ENCODE results near the gene CPNE7. TPM values are rescaled to one million over a fixed set of nuclear protein-coding genes. Genes with fewer than 3 reads are reported as not detected.

Gene CPNE7
- total and polyA plus RNA-seq, 2 of the 13 experiments (the other 11 are each of a cell fraction or from before 2014, with no cell fraction given), result 0.59 TPM; not detected in 1

GRCh38 chr16:89545044-89545830 is 30.3 kb upstream of the CPNE7 start (continued):
- peak; percentile 92; the same call in 1 of the 2 replicates for TF ChIP-seq ZBTB4 (CRISPR knock-in tag; IDR thresholded peaks at IDR 0.05; ENCODE audit: borderline replicate concordance)
- TF ChIP-seq CREB1 (IDR thresholded peaks at IDR 0.05), result no peak
- TF ChIP-seq CREB1 (CRISPR knock-in tag; IDR thresholded peaks at IDR 0.05), result no peak
- TF ChIP-seq ZNF501 (CRISPR knock-in tag; IDR thresholded peaks at IDR 0.05), result peak; percentile 83
- TF ChIP-seq ZNF816 (CRISPR knock-in tag; IDR thresholded peaks at IDR 0.05; ENCODE audit: borderline replicate concordance), result no peak
- peak; percentile 97 for TF ChIP-seq HNF1B (CRISPR knock-in tag; IDR thresholded peaks at IDR 0.05)
- TF ChIP-seq ATF2 (CRISPR knock-in tag; IDR thresholded peaks at IDR 0.05), result 0 out of 2 replicates have a peak, but pooled peaks have one; percentile 5
- no peak for TF ChIP-seq GABPA (IDR thresholded peaks at IDR 0.05; ENCODE audit: low read depth, low read length)
- TF ChIP-seq GABPA (CRISPR knock-in tag; IDR thresholded peaks at IDR 0.05; ENCODE audit: low read depth), result peak; percentile 40; the same call in 1 of the 2 replicates
- no peak for TF ChIP-seq BRCA1 (CRISPR knock-in tag; IDR thresholded peaks at IDR 0.05)
- no peak for TF ChIP-seq NFRKB (IDR thresholded peaks at IDR 0.05)
- no peak for TF ChIP-seq ZNF790 (CRISPR knock-in tag; IDR thresholded peaks at IDR 0.05; ENCODE audit: borderline replicate concordance)
- TF ChIP-seq ELF1 (CRISPR knock-in tag; IDR thresholded peaks at IDR 0.05), result peak; percentile 62
- TF ChIP-seq ZKSCAN8 (CRISPR knock-in tag; IDR thresholded peaks at IDR 0.05; ENCODE audit: borderline replicate concordance), result no peak
- TF ChIP-seq ELK4 (CRISPR knock-in tag; IDR thresholded peaks at IDR 0.05; ENCODE audit: borderline replicate concordance), result no peak
- peak; percentile 89 for TF ChIP-seq XRCC5 (optimal IDR thresholded peaks at IDR 0.05; ENCODE audit: low read length)
- no peak for TF ChIP-seq SMARCE1 (IDR thresholded peaks at IDR 0.05; ENCODE audit: borderline replicate concordance)
- no peak; the same call in 1 of the 2 replicates for TF ChIP-seq ZBTB7A (CRISPR knock-in tag; IDR thresholded peaks at IDR 0.05)
- peak; percentile 63 for TF ChIP-seq ASH2L (IDR thresholded peaks at IDR 0.05; ENCODE audit: insufficient read length, low read depth, low read length)
- TF ChIP-seq ZNF607 (CRISPR knock-in tag; IDR thresholded peaks at IDR 0.05; ENCODE audit: borderline replicate concordance), result peak; percentile 73; the same call in 1 of the 2 replicates
- TF ChIP-seq TCF7L2 (IDR thresholded peaks at IDR 0.05; ENCODE audit: low read depth, low read length), result no peak
- no peak; the same call in 1 of the 2 replicates for TF ChIP-seq MIXL1 (CRISPR knock-in tag; IDR thresholded peaks at IDR 0.05)

Data from HepG2 (cell line).